ENCODE measurements around the gene ZNF84.

- TF ChIP-seq ZNF274 (IDR thresholded peaks at IDR 0.05; ENCODE audit: low read depth, low read length), result no peak
- no peak for TF ChIP-seq YY1 (IDR thresholded peaks at IDR 0.05; ENCODE audit: insufficient read depth, insufficient read length)
- no peak for TF ChIP-seq SUZ12 (IDR thresholded peaks at IDR 0.05; ENCODE audit: extremely low read depth, insufficient read depth, insufficient read length)
Measured at GRCh38 chr12:133081159-133081780, 44.0 kb downstream of the ZNF84 start.
